ENCODE measurements around the gene CYP4B1.

- TF ChIP-seq CTCF (IDR thresholded peaks at IDR 0.05), result no peak
- TF ChIP-seq POLR2A (IDR thresholded peaks at IDR 0.05), result no peak
- no peak for TF ChIP-seq POLR2AphosphoS5 (IDR thresholded peaks at IDR 0.05; ENCODE audit: insufficient read depth in 1 of 2, low read depth in 1 of 2)
These were observed 31.1 kb upstream of the CYP4B1 start for GRCh38 chr1:46767649-46768282.
